Mesenchymal stem cell (in vitro differentiated cells and primary cell): ENCODE data around the gene MAP3K14.
A peak's percentile ranks its signal among the peaks of the same experiment; 100 is the strongest.

Experiments
- DNase-seq: peaks from one replicate; pipeline ENCODE4 v3.0.0-alpha.2; 2013
- H2AFZ ChIP-seq: one replicate; pipeline ENCODE4 v1.6.1; 2013; ENCODE audit warnings: low read depth, mild to moderate bottlenecking, control low read depth, inconsistent platforms, low read length, moderate library complexity
- H2AK5ac ChIP-seq: 2 replicates; pipeline ENCODE4 v1.6.1; 2013; ENCODE audit warnings: low read length, moderate library complexity, mild to moderate bottlenecking, inconsistent platforms; ENCODE audit not compliant: severe bottlenecking
- H2BK120ac ChIP-seq: one replicate; pipeline ENCODE4 v1.6.1; 2013; ENCODE audit warnings: low read depth, mild to moderate bottlenecking, inconsistent platforms, low read length, moderate library complexity
- H2BK12ac ChIP-seq, 2 experiments: one replicate each; pipeline ENCODE4 v1.6.1; 2013; ENCODE audit warnings: inconsistent platforms in 2 of 2, low read length in 2 of 2, mild to moderate bottlenecking in 2 of 2, moderate library complexity in 2 of 2, control low read depth in 1 of 2
- H2BK15ac ChIP-seq: one replicate; pipeline ENCODE4 v1.6.1; 2013; ENCODE audit warnings: mild to moderate bottlenecking, low read depth, inconsistent platforms; ENCODE audit not compliant: poor library complexity, severe bottlenecking
- H2BK5ac ChIP-seq: 2 replicates; pipeline ENCODE4 v1.6.1; 2013; ENCODE audit warnings: low read depth, mild to moderate bottlenecking, low read length, control low read depth, inconsistent platforms; ENCODE audit not compliant: poor library complexity, severe bottlenecking
- H3K14ac ChIP-seq, 2 experiments: one replicate each; pipeline ENCODE4 v1.6.1; 2013; ENCODE audit warnings: inconsistent platforms in 2 of 2, low read length in 2 of 2, control low read depth in 1 of 2, mild to moderate bottlenecking in 1 of 2, moderate library complexity in 1 of 2
- H3K18ac ChIP-seq, 2 experiments: one replicate each; pipeline ENCODE4 v1.6.1; 2013; ENCODE audit warnings: inconsistent platforms in 2 of 2, low read length in 2 of 2, control low read depth in 1 of 2, low read depth in 1 of 2, mild to moderate bottlenecking in 1 of 2
- H3K23ac ChIP-seq, 2 experiments: one replicate each; pipeline ENCODE4 v1.6.1; 2013; ENCODE audit warnings: inconsistent platforms in 2 of 2, low read length in 2 of 2, mild to moderate bottlenecking in 2 of 2, moderate library complexity in 2 of 2, control low read depth in 1 of 2
- H3K27ac ChIP-seq: 2 replicates; pipeline ENCODE4 v1.5.1; 2013; ENCODE audit warnings: mild to moderate bottlenecking, moderate library complexity, low read length, control low read depth, inconsistent platforms; ENCODE audit not compliant: poor library complexity, severe bottlenecking
- H3K27me3 ChIP-seq, 2 experiments: 2 replicates each; pipeline versions ENCODE4 v1.6.1 to v1.7.0; 2013; ENCODE audit warnings: low read length in 2 of 2, mild to moderate bottlenecking in 2 of 2, moderate library complexity in 2 of 2, control low read depth in 1 of 2, inconsistent platforms in 1 of 2; ENCODE audit not compliant: control insufficient read depth in 1 of 2, insufficient read depth in 1 of 2
- H3K36me3 ChIP-seq, 2 experiments: 2 replicates each; pipeline versions ENCODE4 v1.6.1 to v1.7.0; 2013; ENCODE audit warnings: low read length in 2 of 2, control low read depth in 1 of 2, inconsistent platforms in 1 of 2, low read depth in 1 of 2, mild to moderate bottlenecking in 1 of 2; ENCODE audit not compliant: insufficient read depth in 2 of 2, control insufficient read depth in 1 of 2
- H3K4ac ChIP-seq, 2 experiments: one replicate each; pipeline ENCODE4 v1.6.1; 2013; ENCODE audit warnings: inconsistent platforms in 2 of 2, low read length in 2 of 2, mild to moderate bottlenecking in 2 of 2, moderate library complexity in 2 of 2, control low read depth in 1 of 2, low read depth in 1 of 2
- H3K4me1 ChIP-seq: 2 replicates; pipeline ENCODE4 v1.6.1; 2013; ENCODE audit warnings: low read depth, low read length, control low read depth; ENCODE audit not compliant: control insufficient read depth, insufficient read depth
- H3K4me2 ChIP-seq: 2 replicates; pipeline ENCODE4 v1.6.1; 2013; ENCODE audit warnings: low read length, mild to moderate bottlenecking, inconsistent platforms; ENCODE audit not compliant: poor library complexity, severe bottlenecking
- H3K4me3 ChIP-seq, 2 experiments: 2 replicates each; pipeline versions ENCODE4 v1.5.1 to v1.7.0; 2013; ENCODE audit warnings: low read length in 2 of 2, mild to moderate bottlenecking in 2 of 2, control low read depth in 1 of 2, low read depth in 1 of 2; ENCODE audit not compliant: insufficient read depth in 1 of 2
- H3K79me1 ChIP-seq: replicated peaks from 2 replicates; pipeline ENCODE4 v1.6.1; 2013; ENCODE audit warnings: mild to moderate bottlenecking, control low read depth, low read length, inconsistent platforms; ENCODE audit not compliant: poor library complexity, severe bottlenecking
- H3K9ac ChIP-seq: 2 replicates; pipeline ENCODE4 v1.7.0; 2013; ENCODE audit warnings: mild to moderate bottlenecking, low read length, moderate library complexity
- H3K9me3 ChIP-seq: 2 replicates; pipeline ENCODE4 v1.7.0; 2013; ENCODE audit warnings: mild to moderate bottlenecking, low read length; ENCODE audit not compliant: control insufficient read depth
- H4K8ac ChIP-seq: one replicate; pipeline ENCODE4 v1.6.1; 2013; ENCODE audit warnings: inconsistent platforms, mild to moderate bottlenecking, low read length, moderate library complexity
- H4K91ac ChIP-seq: one replicate; pipeline ENCODE4 v1.6.1; 2013; ENCODE audit warnings: mild to moderate bottlenecking, low read length, inconsistent platforms
- WGBS: methylation state at CpG from one replicate; pipeline ENCODE4 v1.1.7; 2013; ENCODE audit warnings: mixed read lengths; 5-methylcytosine and 5-hydroxymethylcytosine counted together

The MAP3K14 gene

DNA sequence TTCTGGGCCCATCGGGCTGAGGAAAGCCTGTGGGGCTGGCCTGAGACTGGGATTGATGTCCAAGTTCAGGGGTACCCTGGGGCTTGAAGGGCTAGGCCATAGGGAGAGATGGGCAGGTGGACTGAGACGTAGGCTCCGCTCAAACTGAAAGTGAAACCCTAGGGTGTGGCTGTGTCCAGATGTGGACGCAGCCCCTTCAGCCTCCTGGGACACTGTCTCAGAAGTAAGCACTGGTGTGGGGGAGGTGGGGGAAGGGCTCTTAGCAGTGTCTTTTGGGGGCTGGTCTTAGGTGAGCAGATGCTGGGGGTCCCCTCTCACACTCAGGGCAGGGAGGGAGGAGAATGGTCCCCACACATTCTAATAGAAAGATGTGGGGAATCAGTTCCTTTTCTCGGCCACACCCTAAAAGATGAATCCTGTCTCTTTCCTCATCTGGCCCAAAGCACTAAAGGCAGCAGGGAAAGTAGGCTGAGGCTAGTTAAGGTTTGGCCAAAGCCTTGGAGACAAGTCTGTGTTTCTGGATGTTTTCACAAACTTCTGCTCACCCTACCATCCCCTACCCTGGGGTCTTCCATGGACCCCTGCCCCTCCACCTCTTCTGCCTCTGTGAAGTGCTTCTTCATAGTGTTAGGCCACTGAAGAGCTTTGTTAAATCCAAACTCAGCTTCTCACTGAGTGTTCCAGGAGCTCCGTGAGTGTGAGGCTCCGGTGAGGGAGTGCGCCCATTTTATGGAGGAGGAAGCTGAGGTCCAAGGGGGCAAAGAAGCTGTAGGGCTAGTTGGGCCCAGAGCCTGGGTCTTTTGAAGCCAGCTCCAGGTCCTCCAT lies 89.5 kb downstream of the MAP3K14 start:
- Histone ChIP-seq H3K4ac (no peak overlapping the region), H2AK5ac (no peak overlapping the region), H2BK5ac (no peak overlapping the region), H3K79me1 (no peaks in the 10 kb centered on the region), H2BK120ac (no peak overlapping the region), H2BK12ac (peak overlapping the region in 1 of 2 experiments; percentile 29), H3K4me2 (no peak overlapping the region), H3K9ac (peak overlapping the region; percentile 73), H4K91ac (peak overlapping the region; percentile 74), H3K9me3 (no peaks in the 10 kb centered on the region), H3K4me3 (peak overlapping the region in 1 of 2 experiments; percentile 34), H3K27ac (no peak overlapping the region), H3K18ac (peak overlapping the region in 1 of 2 experiments; percentile 17), H3K4me1 (peaks cover 48% of the 10 kb centered on the region), H3K23ac (no peak overlapping the region), H3K27me3 (peaks cover 8 to 13% of the 10 kb centered on the region in 2 experiments), H3K14ac (peak overlapping the region in 1 of 2 experiments; percentile 22), H2AFZ (no peak overlapping the region), H4K8ac (peak overlapping the region; percentile 1), H2BK15ac (peak overlapping the region; percentile 71), H3K36me3 (no peaks in the 10 kb centered on the region)
- 87% methylated on average over 7 of the region's 8 CpGs for WGBS
- no peak for DNase-seq

DNA sequence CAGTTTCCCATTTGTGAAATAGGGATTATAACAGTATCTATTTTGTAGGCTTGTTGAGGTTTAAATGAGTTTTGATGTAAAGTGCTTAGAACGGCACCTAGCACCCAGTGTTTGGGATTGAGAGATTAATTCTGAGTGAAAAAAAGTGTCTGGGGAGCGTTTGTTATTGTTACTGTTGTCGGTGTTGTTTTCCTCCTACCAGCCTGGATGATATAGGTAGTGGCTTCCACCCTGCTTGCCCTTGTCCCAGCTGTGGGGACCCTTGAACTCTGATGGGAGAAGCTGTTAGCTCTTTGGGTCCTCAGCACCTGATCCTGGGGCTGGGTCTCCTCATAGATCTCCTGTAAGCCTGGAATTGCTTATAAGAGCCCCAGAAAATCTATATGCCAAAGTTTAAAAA lies 90.2 kb downstream of the MAP3K14 start:
- no peak overlapping the region for H3K9ac ChIP-seq
- no peaks in the 10 kb centered on the region for H3K9me3 ChIP-seq
- H2AFZ ChIP-seq, result no peak overlapping the region
- H3K36me3 ChIP-seq, result no peaks in the 10 kb centered on the region
- no peak overlapping the region for H4K8ac ChIP-seq
- no peak overlapping the region for H3K4me3 ChIP-seq
- H3K14ac ChIP-seq, result no peak overlapping the region
- H3K18ac ChIP-seq, result no peak overlapping the region
- H2BK12ac ChIP-seq, result no peak overlapping the region
- H3K4me1 ChIP-seq, result peaks cover 55% of the 10 kb centered on the region
- peaks cover 9 to 15% of the 10 kb centered on the region in 2 experiments for H3K27me3 ChIP-seq
- H3K79me1 ChIP-seq, result no peaks in the 10 kb centered on the region
- H3K4ac ChIP-seq, result no peak overlapping the region
- no peak overlapping the region for H3K23ac ChIP-seq
- DNase-seq, result no peak
- no peak overlapping the region for H4K91ac ChIP-seq
- no peak overlapping the region for H2BK120ac ChIP-seq
- no peak overlapping the region for H3K27ac ChIP-seq
- no peak overlapping the region for H3K4me2 ChIP-seq
- no peak overlapping the region for H2BK15ac ChIP-seq
- H2BK5ac ChIP-seq, result no peak overlapping the region
- WGBS, result 89% methylated on average over 3 of the region's 3 CpGs
- no peak overlapping the region for H2AK5ac ChIP-seq

DNA sequence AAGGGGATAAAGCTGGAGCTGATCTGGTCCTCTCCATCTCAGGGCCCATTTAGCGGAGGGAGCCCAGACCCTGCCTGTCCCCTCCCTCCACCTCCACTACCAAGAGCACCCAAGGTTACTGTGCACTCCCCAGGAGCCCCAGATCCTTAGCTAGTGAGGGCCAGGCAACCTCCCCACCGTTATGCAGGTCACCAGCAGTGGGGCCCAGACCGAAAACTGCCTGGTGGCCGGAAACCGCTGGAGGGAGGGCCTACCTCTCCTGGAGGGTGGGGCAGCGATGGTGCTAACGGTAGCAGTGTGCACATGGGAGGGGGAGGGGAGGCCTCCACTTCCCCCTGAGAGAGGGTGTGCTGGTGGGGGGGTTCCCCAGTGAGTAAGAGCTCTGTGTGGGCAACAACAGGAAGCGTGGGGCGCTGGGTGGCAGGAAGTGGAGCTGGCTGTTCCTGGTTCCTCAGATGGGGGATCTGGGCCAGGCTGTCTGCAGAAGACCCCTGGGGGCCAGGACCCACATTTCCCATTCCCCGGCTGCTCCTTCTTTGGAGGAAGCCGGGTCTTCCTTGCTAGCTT lies 90.8 kb downstream of the MAP3K14 start:
- Histone ChIP-seq H3K27ac (no peak overlapping the region), H2BK5ac (no peak overlapping the region), H3K36me3 (no peaks in the 10 kb centered on the region), H3K4me1 (peaks cover 57% of the 10 kb centered on the region), H2BK15ac (no peak overlapping the region), H2AK5ac (no peak overlapping the region), H3K18ac (peak overlapping the region; percentile 6 to 9), H3K14ac (no peak overlapping the region), H4K91ac (no peak overlapping the region), H2BK120ac (no peak overlapping the region), H3K27me3 (peaks cover 12 to 17% of the 10 kb centered on the region in 2 experiments), H3K23ac (no peak overlapping the region), H3K4me3 (peak overlapping the region in 1 of 2 experiments; percentile 26), H4K8ac (peak overlapping the region; percentile 45), H3K4me2 (no peak overlapping the region), H3K79me1 (no peaks in the 10 kb centered on the region), H2AFZ (no peak overlapping the region), H3K9me3 (no peaks in the 10 kb centered on the region), H3K9ac (no peak overlapping the region), H2BK12ac (peak overlapping the region in 1 of 2 experiments; percentile 29), H3K4ac (no peak overlapping the region)
- WGBS, result 60% methylated on average over 11 of the region's 11 CpGs
- DNase-seq, result no peak

DNA sequence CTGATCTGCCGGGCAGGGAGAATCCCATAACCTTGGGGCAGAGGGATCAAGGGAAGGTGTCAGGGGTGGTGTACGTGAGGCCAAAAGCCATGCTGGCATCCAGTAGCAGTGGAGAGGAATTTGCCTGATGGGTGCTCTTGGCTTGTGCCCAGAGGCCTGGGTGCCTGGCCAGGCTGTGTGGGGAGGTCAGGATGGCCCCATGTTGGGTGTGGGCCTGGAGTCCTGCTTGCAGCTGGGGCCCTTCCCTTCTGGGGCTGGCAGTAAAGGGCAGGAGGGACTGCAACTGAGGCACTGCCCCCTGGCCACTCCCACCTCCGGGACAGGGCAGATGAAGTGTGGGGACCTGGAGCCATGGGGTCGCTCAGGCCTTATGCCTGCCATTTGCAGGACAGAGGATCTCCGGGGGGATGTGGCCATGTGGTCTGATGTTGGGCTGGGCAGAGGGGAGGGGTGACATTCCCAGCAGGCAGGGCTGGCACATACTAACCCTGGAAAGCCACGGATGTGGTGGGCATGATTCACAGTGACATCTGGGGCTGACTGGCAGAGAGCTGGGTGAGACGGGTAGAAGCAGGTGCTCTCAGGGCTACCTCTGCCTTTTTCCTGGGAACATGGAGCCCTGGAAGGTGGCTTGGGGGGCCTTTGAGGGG lies 91.6 kb downstream of the MAP3K14 start:
- Histone ChIP-seq H2BK120ac (no peak overlapping the region), H4K8ac (no peak overlapping the region), H3K4me1 (peaks cover 50% of the 10 kb centered on the region), H2BK12ac (no peak overlapping the region), H3K27ac (no peak overlapping the region), H3K23ac (no peak overlapping the region), H2AK5ac (no peak overlapping the region), H3K18ac (no peak overlapping the region), H3K14ac (no peak overlapping the region), H4K91ac (no peak overlapping the region), H3K79me1 (no peaks in the 10 kb centered on the region), H3K4me2 (no peak overlapping the region), H3K4ac (no peak overlapping the region), H3K4me3 (no peak overlapping the region), H3K36me3 (no peaks in the 10 kb centered on the region), H2BK5ac (no peak overlapping the region), H2BK15ac (no peak overlapping the region), H2AFZ (no peak overlapping the region), H3K9me3 (no peaks in the 10 kb centered on the region), H3K9ac (no peak overlapping the region), H3K27me3 (peaks cover 18 to 26% of the 10 kb centered on the region in 2 experiments)
- WGBS, result 89% methylated on average over 7 of the region's 7 CpGs
- DNase-seq, result no peak
